ENCODE data around the gene INPP5A.

INPP5A gene

DNA sequence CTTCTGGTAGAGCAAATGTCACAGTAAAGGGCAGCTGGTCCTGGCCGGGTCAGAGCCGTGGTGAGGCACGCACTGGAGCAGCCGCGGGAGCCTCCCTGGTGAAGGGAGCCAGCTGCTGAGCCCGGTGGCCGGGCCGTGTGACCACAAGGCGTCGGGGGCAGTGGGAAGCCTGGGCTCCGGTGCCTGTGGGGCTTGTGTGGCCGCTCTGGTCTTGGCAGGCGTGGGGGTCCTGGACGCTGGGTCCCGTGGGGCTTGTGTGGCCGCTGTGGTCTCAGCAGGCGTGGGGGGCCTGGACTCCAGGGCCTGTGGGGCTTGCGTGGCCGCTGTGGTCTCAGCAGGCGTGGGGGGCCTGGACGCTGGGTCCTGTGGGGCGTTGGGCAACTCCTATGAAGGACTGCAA, 191.2 kb downstream of the INPP5A start:
- TF ChIP-seq, protein P1, sequence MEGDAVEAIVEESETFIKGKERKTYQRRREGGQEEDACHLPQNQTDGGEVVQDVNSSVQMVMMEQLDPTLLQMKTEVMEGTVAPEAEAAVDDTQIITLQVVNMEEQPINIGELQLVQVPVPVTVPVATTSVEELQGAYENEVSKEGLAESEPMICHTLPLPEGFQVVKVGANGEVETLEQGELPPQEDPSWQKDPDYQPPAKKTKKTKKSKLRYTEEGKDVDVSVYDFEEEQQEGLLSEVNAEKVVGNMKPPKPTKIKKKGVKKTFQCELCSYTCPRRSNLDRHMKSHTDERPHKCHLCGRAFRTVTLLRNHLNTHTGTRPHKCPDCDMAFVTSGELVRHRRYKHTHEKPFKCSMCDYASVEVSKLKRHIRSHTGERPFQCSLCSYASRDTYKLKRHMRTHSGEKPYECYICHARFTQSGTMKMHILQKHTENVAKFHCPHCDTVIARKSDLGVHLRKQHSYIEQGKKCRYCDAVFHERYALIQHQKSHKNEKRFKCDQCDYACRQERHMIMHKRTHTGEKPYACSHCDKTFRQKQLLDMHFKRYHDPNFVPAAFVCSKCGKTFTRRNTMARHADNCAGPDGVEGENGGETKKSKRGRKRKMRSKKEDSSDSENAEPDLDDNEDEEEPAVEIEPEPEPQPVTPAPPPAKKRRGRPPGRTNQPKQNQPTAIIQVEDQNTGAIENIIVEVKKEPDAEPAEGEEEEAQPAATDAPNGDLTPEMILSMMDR (conservative IDR thresholded peaks at IDR 0.05) = no peak
- no peak overlapping the region for H3K27ac ChIP-seq

DNA sequence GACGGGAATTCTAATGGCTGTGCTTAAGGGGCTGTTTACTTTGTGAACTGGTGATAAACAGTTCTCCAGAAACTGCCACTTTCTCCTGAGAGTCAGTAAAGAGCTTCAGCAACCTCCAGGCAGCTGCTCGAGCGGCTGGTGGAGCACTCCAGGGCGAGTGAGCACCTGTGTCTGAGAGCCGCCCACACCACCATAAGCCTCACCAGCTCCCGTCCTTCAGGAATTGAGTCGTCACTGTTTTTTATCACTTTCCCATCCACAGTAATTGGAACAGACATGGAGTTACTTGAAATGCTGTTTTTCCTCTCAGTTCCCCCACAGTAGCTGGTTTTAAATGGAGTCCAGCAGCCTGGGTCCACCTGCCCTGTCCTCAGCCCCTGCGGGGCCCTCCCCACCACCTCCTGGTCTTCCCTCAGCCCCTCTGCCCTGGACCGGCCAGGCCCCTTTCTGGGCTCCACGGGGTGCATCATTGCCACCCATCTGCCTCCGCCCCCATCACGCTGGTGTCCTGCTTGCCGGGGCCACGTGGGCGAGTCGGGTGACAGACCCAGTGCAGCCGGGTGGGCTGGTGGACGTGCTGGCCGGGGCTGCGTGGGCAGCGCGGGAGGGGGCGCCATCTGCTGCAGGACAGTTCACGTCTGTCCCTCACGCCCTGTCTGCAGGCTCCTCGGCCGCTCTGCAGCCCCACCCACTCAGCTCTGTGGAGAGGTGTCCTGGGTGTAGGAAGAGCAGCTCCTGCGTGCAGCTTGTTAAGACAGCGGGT, 192.4 kb downstream of the INPP5A start:
- TF ChIP-seq, protein P1 (conservative IDR thresholded peaks at IDR 0.05) = no peak
- no peak overlapping the region for H3K27ac ChIP-seq

DNA sequence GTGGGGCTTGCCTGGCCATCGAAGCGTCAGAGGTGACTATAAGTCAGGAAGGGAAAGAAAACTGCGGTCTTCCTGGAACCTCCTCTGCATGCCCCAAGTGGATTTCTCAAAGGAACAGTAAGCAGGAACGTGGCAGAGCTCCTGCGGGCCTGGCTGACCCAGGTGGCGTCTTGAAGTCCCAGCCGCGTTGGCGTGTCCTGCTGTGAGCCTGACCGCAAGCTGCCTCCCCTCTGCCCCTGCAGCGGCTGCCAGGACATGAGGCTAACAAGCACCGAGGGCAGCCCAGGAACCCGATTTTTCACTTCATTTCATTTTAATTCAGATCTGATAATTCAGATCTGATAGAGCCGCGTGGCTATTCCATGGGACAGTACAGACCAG, 193.0 kb downstream of the INPP5A start:
- TF ChIP-seq, protein P1 (conservative IDR thresholded peaks at IDR 0.05) = no peak
- H3K27ac ChIP-seq = no peak overlapping the region

DNA sequence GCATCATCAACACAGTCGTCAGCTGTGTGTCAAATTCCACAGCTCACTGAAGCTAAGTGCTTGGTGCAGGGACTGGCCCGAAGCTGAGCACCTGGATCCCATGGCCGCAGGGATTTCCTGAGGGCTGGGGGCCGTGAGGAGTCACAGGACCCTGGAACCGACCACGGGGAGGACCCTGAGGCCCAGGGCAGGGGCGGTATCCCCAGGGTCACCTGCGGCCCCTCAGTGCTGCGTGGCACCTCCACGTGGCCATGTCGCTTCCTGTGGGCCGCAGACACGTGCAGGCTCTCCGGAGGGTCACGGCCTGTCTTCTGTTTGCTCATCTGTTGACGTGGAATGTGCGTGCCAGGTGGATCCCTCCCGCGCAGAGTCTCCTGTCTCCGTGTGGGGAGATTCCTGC, 194.9 kb downstream of the INPP5A start:
- H3K27ac ChIP-seq = no peak overlapping the region
- TF ChIP-seq, protein P1 (conservative IDR thresholded peaks at IDR 0.05) = no peak

DNA sequence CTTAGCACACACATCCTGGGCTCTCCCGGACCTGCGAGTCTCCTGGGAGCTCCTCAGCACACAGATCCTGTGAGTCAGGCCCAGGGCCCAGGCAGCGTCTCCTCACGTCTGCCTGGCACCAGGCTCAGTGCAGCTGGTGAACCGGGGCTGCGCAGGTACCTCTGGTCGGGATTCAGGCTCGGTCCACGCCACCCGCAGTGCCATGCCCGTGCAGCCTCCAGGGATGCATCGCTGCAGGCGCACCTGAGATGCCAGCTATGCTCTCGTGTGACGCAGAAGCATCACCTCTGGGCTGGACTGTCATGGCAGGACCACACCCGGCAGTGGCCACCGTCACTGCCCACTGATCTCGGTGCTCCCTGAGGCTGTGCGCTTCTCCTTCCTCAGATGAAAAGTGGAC, 196.3 kb downstream of the INPP5A start:
- no peak overlapping the region for H3K27ac ChIP-seq
- TF ChIP-seq, protein P1 (conservative IDR thresholded peaks at IDR 0.05) = no peak

DNA sequence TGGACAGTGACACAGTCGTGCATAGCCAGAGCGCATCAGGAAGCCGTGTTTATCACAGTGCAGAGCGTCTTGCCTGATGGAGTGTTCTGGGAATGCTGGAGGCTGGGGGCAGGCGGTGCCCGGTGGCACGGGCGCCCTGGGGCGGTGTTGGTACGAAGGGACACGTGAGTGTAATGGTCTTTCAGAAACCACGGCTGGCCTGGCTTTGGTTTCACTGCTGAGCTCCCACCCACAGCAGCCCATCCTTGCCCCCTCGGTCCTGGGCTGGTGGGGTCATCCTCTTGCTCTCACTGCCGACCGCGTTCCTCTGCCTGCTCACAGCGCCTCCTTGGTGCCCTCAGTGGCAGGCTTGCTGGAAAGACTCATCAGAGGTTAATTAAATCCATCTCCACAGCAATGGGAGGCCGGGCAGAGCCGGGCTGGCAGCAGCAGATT, 197.8 kb downstream of the INPP5A start:
- TF ChIP-seq, protein P1 (conservative IDR thresholded peaks at IDR 0.05) = no peak
- H3K27ac ChIP-seq = no peak overlapping the region

DNA sequence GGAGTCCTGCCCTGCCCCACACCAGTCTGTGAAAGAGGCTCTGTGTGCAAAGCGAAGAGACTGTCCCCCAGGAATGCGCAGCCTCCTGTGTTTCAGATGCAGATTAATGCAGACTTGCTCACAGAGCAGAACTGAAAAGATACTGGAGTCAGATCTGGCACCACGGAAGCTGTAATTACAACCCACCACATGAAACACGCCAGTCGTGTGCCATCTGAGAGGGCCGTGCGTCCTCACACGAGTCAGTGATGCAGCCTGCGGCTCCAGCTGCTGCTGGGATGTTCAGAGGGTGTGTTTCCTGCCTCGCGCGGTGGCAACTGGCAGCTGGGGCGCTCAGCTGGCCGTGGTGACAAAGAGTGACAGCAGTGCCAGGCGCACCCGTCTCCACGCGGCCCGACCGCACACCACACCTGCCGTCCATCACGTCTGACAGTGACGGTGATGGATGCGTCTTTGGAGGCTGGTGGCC, 198.4 kb downstream of the INPP5A start:
- TF ChIP-seq, protein P1 (conservative IDR thresholded peaks at IDR 0.05) = no peak
- H3K27ac ChIP-seq = no peak overlapping the region

All from VCaP (cell line).